Measurements from ENCODE around the gene LRRC37B. TPM values are rescaled to one million over a fixed set of nuclear protein-coding genes. Genes with fewer than 3 reads are reported as not detected.
"Not testable (repeated sequence)": the region's sequence is repeated elsewhere in the genome, so short reads cannot be mapped to it uniquely, and the experiment has no call there.

LRRC37B gene
- total and polyA plus RNA-seq, 4 donors: 8.1 to 38.9 (median 16.4) TPM

DNA sequence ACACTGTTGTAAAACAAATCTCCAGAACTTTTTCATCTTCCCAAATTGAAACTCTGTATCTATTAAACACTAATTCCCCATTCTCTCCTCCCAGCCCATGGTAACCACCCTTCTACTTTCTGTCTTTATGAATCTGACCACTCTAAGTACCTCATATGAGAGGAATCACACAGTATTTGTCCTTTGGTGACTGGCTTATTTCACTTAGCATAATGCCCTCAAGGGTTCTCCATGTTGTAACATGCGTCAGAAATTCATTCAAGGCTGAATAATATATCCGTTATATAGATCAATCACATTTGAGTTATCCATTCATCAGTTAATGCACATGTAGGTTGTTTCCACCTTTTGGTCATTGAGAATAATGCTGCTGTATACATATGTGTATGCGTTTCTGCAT is 48.2 kb downstream of the LRRC37B start:
- not testable (repeated sequence) for H3K9ac ChIP-seq (ENCODE audit: insufficient read depth in 1 of 2, low read length in 2 of 2); ATAC-seq (ENCODE audit: insufficient read depth, low FRiP score); H3K4me1 ChIP-seq (ENCODE audit: control insufficient read depth in 5 of 5, insufficient read depth in 5 of 5, low read length in 5 of 5); H3K27me3 ChIP-seq (ENCODE audit: control insufficient read depth in 3 of 3, insufficient read depth in 3 of 3, low read length in 2 of 3); DNase-seq; H3K9me3 ChIP-seq (ENCODE audit: control insufficient read depth in 4 of 4, insufficient read depth in 3 of 4, low read length in 3 of 4); H3K36me3 ChIP-seq (ENCODE audit: control insufficient read depth in 4 of 4, insufficient read depth in 4 of 4, low read length in 4 of 4); H3K27ac ChIP-seq (ENCODE audit: low read depth in 1 of 2, low read length in 1 of 2); H3K4me3 ChIP-seq
- WGBS, 2 donors: 96 to 98% methylated on average over 2 of the region's 3 CpGs

DNA sequence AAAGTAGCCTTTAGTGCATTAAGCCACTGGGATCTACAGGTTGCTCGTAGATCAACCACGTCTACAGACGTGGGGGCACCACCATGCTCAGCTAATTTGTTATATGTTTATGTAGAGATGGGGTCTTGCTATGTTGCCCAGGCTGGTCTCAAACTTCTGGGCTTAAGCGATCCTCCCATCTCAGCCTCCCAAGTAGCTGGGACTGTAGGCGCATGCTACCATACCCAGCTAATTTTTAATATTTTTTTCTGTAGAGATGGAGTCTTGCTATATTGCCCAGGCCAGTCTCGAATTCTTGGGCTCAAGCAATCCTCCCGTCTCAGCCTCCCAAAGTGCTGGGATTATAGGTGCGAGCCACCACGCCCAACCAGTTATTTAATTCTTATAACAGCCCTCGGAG is 49.3 kb downstream of the LRRC37B start:
- not testable (repeated sequence) for H3K36me3 ChIP-seq (ENCODE audit: control insufficient read depth in 4 of 4, insufficient read depth in 4 of 4, low read length in 4 of 4); H3K4me3 ChIP-seq; H3K4me1 ChIP-seq (ENCODE audit: control insufficient read depth in 5 of 5, insufficient read depth in 5 of 5, low read length in 5 of 5); DNase-seq; ATAC-seq (ENCODE audit: insufficient read depth, low FRiP score); H3K27ac ChIP-seq (ENCODE audit: low read depth in 1 of 2, low read length in 1 of 2); H3K9me3 ChIP-seq (ENCODE audit: control insufficient read depth in 4 of 4, insufficient read depth in 3 of 4, low read length in 3 of 4); H3K9ac ChIP-seq (ENCODE audit: insufficient read depth in 1 of 2, low read length in 2 of 2); H3K27me3 ChIP-seq (ENCODE audit: control insufficient read depth in 3 of 3, insufficient read depth in 3 of 3, low read length in 2 of 3)
- WGBS, 2 donors: 92 to 99% methylated on average over 7 of the region's 10 CpGs

DNA sequence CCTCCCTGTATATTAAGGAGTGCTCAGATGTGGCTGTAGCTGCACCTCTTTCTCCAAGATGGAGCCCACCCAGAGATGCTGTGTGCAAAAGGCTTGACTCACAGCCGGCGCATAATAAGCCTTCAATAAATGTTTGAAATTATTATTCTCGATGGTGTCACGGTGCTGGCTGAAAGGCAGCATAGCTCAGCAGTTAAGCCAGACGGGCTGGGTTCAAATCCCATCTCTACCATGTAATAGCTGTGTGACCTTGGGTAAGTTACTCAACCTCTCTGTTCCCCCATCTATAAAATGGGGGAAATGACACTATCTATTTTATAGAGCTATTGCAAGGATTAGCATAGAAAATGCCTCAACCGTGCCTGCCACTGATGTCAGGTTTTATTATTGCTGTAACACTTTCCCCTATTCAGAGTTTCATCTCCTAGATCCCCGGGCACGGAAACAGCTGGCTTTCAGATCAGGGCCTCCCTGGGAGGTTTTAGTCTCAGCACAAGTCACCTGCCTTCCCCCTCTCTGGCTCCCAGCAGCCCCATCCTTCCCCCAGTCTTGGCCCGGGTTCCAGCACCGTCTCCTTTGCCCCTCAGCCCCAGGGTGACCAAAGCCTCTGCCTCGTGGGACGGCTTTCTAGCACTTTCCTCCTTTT is 50.4 kb downstream of the LRRC37B start:
- H3K4me1 ChIP-seq (ENCODE audit: control insufficient read depth in 5 of 5, insufficient read depth in 5 of 5, low read length in 5 of 5); H3K36me3 ChIP-seq (ENCODE audit: control insufficient read depth in 4 of 4, insufficient read depth in 4 of 4, low read length in 4 of 4); H3K9ac ChIP-seq (ENCODE audit: insufficient read depth in 1 of 2, low read length in 2 of 2); H3K27ac ChIP-seq (ENCODE audit: low read depth in 1 of 2, low read length in 1 of 2); ATAC-seq (ENCODE audit: insufficient read depth, low FRiP score); H3K4me3 ChIP-seq; H3K27me3 ChIP-seq (ENCODE audit: control insufficient read depth in 3 of 3, insufficient read depth in 3 of 3, low read length in 2 of 3); DNase-seq; H3K9me3 ChIP-seq (ENCODE audit: control insufficient read depth in 4 of 4, insufficient read depth in 3 of 4, low read length in 3 of 4): not testable (repeated sequence)
- 78 to 84% methylated on average over 11 of the region's 12 CpGs for WGBS, 2 donors

DNA sequence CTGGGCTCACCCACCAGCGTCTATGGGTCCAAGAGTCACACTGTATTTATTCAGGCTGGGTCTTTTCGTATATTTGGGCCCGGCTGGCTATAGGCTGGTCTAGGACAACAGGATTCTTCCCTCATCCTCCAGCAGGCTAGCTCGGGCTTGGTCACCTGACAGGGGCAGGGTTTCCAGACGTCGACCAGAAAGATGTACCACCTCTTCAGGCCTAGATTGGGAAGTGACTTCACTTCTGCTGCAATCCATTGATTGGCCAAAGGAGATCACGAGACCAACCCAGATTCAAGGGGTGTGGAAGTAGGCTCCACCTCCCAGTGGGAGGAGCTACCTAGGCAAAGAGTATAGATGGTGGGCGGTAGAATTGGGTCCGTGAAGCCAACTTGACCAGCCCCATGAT is 53.5 kb downstream of the LRRC37B start:
- ATAC-seq (ENCODE audit: insufficient read depth, low FRiP score); H3K27me3 ChIP-seq (ENCODE audit: control insufficient read depth in 3 of 3, insufficient read depth in 3 of 3, low read length in 2 of 3); H3K36me3 ChIP-seq (ENCODE audit: control insufficient read depth in 4 of 4, insufficient read depth in 4 of 4, low read length in 4 of 4); H3K4me1 ChIP-seq (ENCODE audit: control insufficient read depth in 5 of 5, insufficient read depth in 5 of 5, low read length in 5 of 5); H3K9ac ChIP-seq (ENCODE audit: insufficient read depth in 1 of 2, low read length in 2 of 2); H3K27ac ChIP-seq (ENCODE audit: low read depth in 1 of 2, low read length in 1 of 2); H3K9me3 ChIP-seq (ENCODE audit: control insufficient read depth in 4 of 4, insufficient read depth in 3 of 4, low read length in 3 of 4); H3K4me3 ChIP-seq; DNase-seq: not testable (repeated sequence)
- WGBS, 2 donors: 6 to 35% methylated on average over 3 to 4 of the region's 9 CpGs

DNA sequence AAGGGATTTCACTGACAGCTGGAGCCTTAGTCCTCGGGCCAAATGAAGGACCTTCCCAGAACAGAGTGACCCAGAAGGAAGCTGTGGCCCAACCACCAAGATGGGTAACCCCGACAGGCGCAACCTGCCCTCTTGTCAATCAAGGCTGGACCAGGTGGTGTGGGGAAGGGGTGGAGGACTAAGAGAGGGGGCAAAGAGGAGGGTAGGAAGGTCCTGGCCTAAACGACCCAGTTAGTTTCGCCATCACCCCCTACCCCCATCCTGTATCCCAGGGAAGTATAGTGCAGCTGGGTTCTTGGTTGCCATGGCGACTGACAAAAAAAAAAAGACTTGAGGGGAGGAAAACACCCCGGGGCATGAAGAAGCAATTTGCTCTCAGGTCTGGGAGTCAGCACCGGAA is 54.7 kb downstream of the LRRC37B start:
- 50 to 57% methylated on average over 8 of the region's 8 CpGs for WGBS, 2 donors
- not testable (repeated sequence) for ATAC-seq (ENCODE audit: insufficient read depth, low FRiP score); H3K27ac ChIP-seq (ENCODE audit: low read depth in 1 of 2, low read length in 1 of 2)

DNA sequence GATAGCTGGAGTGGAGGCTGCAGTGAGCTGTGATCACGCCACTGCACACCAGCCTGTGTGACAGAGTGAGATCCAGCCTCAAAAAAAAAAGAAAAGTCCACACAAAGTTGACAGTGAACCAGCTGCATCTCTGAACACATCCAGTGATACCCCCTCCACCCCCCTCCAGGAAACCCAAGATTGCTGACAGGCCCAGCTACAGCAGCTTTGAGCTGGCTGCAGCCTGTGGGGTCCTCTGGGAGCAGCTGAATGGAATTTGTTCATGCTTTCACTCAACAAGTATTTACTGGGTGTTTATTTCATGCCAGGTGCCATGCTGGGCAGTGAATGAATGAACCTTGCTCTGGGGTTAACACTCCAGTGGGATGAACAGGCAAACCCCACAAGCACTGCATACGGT is 56.9 kb downstream of the LRRC37B start:
- ATAC-seq (ENCODE audit: insufficient read depth, low FRiP score): not testable (repeated sequence)

More for the DNA sequence above, 54.7 kb downstream of the LRRC37B start:
- DNase-seq: peak in 2 of 3 donors; percentile 14 to 24
- H3K9me3 ChIP-seq (ENCODE audit: control insufficient read depth in 4 of 4, insufficient read depth in 3 of 4, low read length in 3 of 4); H3K27me3 ChIP-seq (ENCODE audit: control insufficient read depth in 3 of 3, insufficient read depth in 3 of 3, low read length in 2 of 3); H3K4me1 ChIP-seq (ENCODE audit: control insufficient read depth in 5 of 5, insufficient read depth in 5 of 5, low read length in 5 of 5); H3K9ac ChIP-seq (ENCODE audit: insufficient read depth in 1 of 2, low read length in 2 of 2); H3K4me3 ChIP-seq; H3K36me3 ChIP-seq (ENCODE audit: control insufficient read depth in 4 of 4, insufficient read depth in 4 of 4, low read length in 4 of 4): not testable (repeated sequence)

DNA sequence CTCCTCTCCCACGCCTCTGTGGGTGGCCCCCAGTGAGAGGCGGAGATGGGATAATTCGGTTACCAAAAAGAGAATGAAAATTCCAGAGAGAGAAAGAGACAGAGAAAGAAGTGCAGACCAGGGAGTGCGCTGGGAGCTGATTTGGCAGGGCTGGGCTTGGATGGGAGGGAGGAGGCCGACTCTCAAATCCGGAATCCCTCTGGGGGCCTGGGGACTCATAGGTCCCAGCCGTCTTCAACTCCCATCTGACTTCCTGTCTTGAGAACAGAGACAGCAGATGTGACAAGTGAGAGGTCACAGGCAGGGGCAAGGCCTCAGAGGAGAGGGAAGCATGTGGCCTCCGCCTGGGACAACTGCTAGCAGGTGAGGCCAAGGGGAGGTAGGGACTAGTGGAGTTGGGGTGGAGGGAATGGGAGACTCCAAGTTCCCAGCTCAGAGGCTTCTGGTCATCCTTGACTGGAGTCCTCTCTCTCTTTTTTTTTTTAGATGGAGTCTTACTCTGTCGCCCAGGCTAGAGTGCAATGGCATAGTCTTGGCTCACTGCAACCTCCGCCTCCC is 59.0 kb downstream of the LRRC37B start:
- not testable (repeated sequence) for H3K4me3 ChIP-seq; H3K27me3 ChIP-seq (ENCODE audit: control insufficient read depth in 3 of 3, insufficient read depth in 3 of 3, low read length in 2 of 3); DNase-seq; H3K9ac ChIP-seq (ENCODE audit: insufficient read depth in 1 of 2, low read length in 2 of 2); H3K36me3 ChIP-seq (ENCODE audit: control insufficient read depth in 4 of 4, insufficient read depth in 4 of 4, low read length in 4 of 4); H3K9me3 ChIP-seq (ENCODE audit: control insufficient read depth in 4 of 4, insufficient read depth in 3 of 4, low read length in 3 of 4); H3K4me1 ChIP-seq (ENCODE audit: control insufficient read depth in 5 of 5, insufficient read depth in 5 of 5, low read length in 5 of 5); H3K27ac ChIP-seq (ENCODE audit: low read depth in 1 of 2, low read length in 1 of 2); ATAC-seq (ENCODE audit: insufficient read depth, low FRiP score)
- WGBS, 2 donors: 67 to 70% methylated on average over 6 to 7 of the region's 10 CpGs

More for the DNA sequence above, 56.9 kb downstream of the LRRC37B start:
- not testable (repeated sequence) for H3K27ac ChIP-seq (ENCODE audit: low read depth in 1 of 2, low read length in 1 of 2); H3K9me3 ChIP-seq (ENCODE audit: control insufficient read depth in 4 of 4, insufficient read depth in 3 of 4, low read length in 3 of 4); H3K4me3 ChIP-seq; H3K4me1 ChIP-seq (ENCODE audit: control insufficient read depth in 5 of 5, insufficient read depth in 5 of 5, low read length in 5 of 5); H3K9ac ChIP-seq (ENCODE audit: insufficient read depth in 1 of 2, low read length in 2 of 2); H3K27me3 ChIP-seq (ENCODE audit: control insufficient read depth in 3 of 3, insufficient read depth in 3 of 3, low read length in 2 of 3); DNase-seq; H3K36me3 ChIP-seq (ENCODE audit: control insufficient read depth in 4 of 4, insufficient read depth in 4 of 4, low read length in 4 of 4)
- 95 to 100% methylated on average over 2 of the region's 2 CpGs for WGBS, 2 donors

DNA sequence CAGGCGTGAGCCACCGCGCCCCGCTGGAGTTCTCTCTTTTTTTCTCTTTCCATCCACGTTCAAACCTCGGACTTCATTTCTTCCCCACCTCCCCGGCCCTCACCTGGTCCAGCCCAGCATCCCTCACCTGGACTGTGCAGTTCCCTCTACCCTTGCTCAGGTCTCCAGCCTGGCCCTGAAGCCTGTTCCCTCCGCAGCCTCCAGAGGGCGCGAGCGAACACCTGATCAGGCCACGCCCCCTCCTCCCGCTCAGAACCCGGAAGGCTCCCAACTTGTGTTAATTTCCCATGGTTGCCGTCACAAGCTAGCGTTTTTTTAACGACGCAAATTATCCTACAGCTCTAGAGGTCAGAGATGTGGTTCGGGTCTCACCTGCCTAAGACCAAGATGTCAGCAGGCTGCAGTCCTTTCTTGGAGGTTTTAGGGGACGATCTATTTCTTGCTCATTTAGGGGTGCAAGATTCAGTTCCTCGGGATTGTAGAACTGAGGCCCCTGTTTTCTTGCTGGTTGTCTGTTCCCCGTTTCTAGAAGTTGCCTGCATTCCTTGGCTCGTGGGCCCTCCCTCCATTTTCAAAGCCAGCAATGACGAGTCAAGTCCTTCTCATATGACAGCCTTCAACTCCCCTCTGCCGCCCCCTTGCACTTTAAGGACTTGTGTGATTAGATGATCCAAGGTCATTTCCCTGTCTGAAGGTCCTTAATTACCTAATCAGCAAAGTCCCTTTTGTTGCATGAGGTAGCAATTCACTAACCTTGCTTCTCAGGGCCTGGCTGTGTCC is 59.9 kb downstream of the LRRC37B start:
- not testable (repeated sequence) for H3K9ac ChIP-seq (ENCODE audit: insufficient read depth in 1 of 2, low read length in 2 of 2); H3K4me3 ChIP-seq; H3K4me1 ChIP-seq (ENCODE audit: control insufficient read depth in 5 of 5, insufficient read depth in 5 of 5, low read length in 5 of 5); H3K9me3 ChIP-seq (ENCODE audit: control insufficient read depth in 4 of 4, insufficient read depth in 3 of 4, low read length in 3 of 4); H3K27ac ChIP-seq (ENCODE audit: low read depth in 1 of 2, low read length in 1 of 2); H3K36me3 ChIP-seq (ENCODE audit: control insufficient read depth in 4 of 4, insufficient read depth in 4 of 4, low read length in 4 of 4); H3K27me3 ChIP-seq (ENCODE audit: control insufficient read depth in 3 of 3, insufficient read depth in 3 of 3, low read length in 2 of 3); DNase-seq
- 35 to 56% methylated on average over 15 to 24 of the region's 25 CpGs for WGBS, 2 donors
- peak; percentile 92 for ATAC-seq (ENCODE audit: insufficient read depth, low FRiP score)
